HCT116 (cell line): ENCODE measurements around the gene ATXN1. TPM values are rescaled to one million over a fixed set of nuclear protein-coding genes. Genes with fewer than 3 reads are reported as not detected.

ENCODE experiments used
- ATAC-seq: fragments of 200-7000 bp; cut with Tn5 transposase; 2 replicates; pipeline ENCODE4 v1.9.1; 2020; ENCODE audit warnings: mild to moderate bottlenecking, moderate library complexity
- BruUV-seq: library from RNA; stranded (reverse); fragments of 400-500 nt; replicated peaks from 2 replicates; lab custom pipeline; 2021; lab: Mats Ljungman, UMichigan
- CTCF ChIA-PET: fragments of 300-600 bp; sonication (Branson Sonifier 250); formaldehyde crosslinking; loops from one replicate; lab custom pipeline; 2021; ENCODE audit warnings: antibody characterized with exemption; lab: Charles Lee
- POLR2A ChIA-PET: fragments of 300-600, 350-600 bp; sonication (Branson Sonifier 250); formaldehyde crosslinking; loops from one replicate; lab custom pipeline; 2021; ENCODE audit warnings: antibody characterized with exemption; lab: Charles Lee
- RAD21 ChIA-PET, 2 experiments: fragments of 300-600 bp; sonication (Branson Sonifier 250); formaldehyde crosslinking; loops; one replicate each; lab custom pipeline; 2023; ENCODE audit warnings: low total read pairs in 2 of 2; ENCODE audit not compliant: uncharacterized antibody in 2 of 2, unreplicated experiment in 2 of 2, low non-redundant PET in 1 of 2; lab: Charles Lee
- DNase-seq: peaks from one replicate; pipeline ENCODE4 v3.0.0-alpha.2; 2010; ENCODE audit warnings: low read depth, low spot score
- H2AFZ ChIP-seq: fragments of 200-600 bp; shearing (Covaris generic), sonication (generic); 2 replicates; pipeline ENCODE4 v1.6.1; 2017; ENCODE audit warnings: low read depth, mixed run types, mixed read lengths, antibody characterized with exemption, low read length; ENCODE audit not compliant: poor library complexity, severe bottlenecking
- H3K27ac ChIP-seq: 2 replicates; pipeline ENCODE4 v1.5.1; 2012; ENCODE audit warnings: low read depth, low read length
- H3K27me3 ChIP-seq: fragments of 200-600 bp; sonication (generic); 2 replicates; pipeline ENCODE4 v1.6.1; 2016; ENCODE audit warnings: mixed run types, low read length, mixed read lengths; ENCODE audit not compliant: insufficient read depth
- H3K36me3 ChIP-seq, 2 experiments: fragments of 200-500 bp in 1 of 2; fragments of 200-600 bp in 1 of 2; sonication (Bioruptor generic) in 1 of 2; sonication (generic) in 1 of 2; 2 replicates each; pipeline versions ENCODE4 v1.5.1 to v1.6.1; 2014 to 2016; ENCODE audit warnings: low read length in 2 of 2, inconsistent platforms in 1 of 2, mixed read lengths in 1 of 2, mixed run types in 1 of 2; ENCODE audit not compliant: insufficient read depth in 2 of 2, control insufficient read depth in 1 of 2
- H3K4me1 ChIP-seq, 2 experiments: fragments of 200-600 bp in 1 of 2; sonication (generic) in 1 of 2; 2 replicates each; pipeline versions ENCODE4 v1.5.1 to v1.6.1; 2012 to 2017; ENCODE audit warnings: low read length in 2 of 2, inconsistent platforms in 1 of 2, mild to moderate bottlenecking in 1 of 2, mixed read lengths in 1 of 2, mixed run types in 1 of 2, moderate library complexity in 1 of 2; ENCODE audit not compliant: insufficient read depth in 2 of 2, control insufficient read depth in 1 of 2
- H3K4me2 ChIP-seq: fragments of 200-600 bp; sonication (generic); 2 replicates; pipeline ENCODE4 v1.6.1; 2017; ENCODE audit warnings: mixed run types, low read length, mixed read lengths
- H3K4me3 ChIP-seq, 2 experiments: fragments of 200-600 bp in 1 of 2; sonication (generic) in 1 of 2; replicated peaks in 1 of 2; 2 replicates each; pipeline ENCODE4 v1.5.1; 2011 to 2016; ENCODE audit warnings: low read length in 2 of 2, control low read depth in 1 of 2, low read depth in 1 of 2, mild to moderate bottlenecking in 1 of 2, mixed read lengths in 1 of 2, mixed run types in 1 of 2
- H3K79me2 ChIP-seq: fragments of 200-600 bp; sonication (generic); 2 replicates; pipeline ENCODE4 v1.6.1; 2017; ENCODE audit warnings: mild to moderate bottlenecking, mixed run types, low read length, moderate library complexity, mixed read lengths; ENCODE audit not compliant: insufficient read depth
- H3K9ac ChIP-seq: fragments of 200-600 bp; sonication (generic); 2 replicates; pipeline ENCODE4 v1.6.1; 2016; ENCODE audit warnings: low read length, mixed read lengths
- H3K9me2 ChIP-seq: fragments of 200-600 bp; sonication (generic), shearing (Covaris generic); 2 replicates; pipeline ENCODE4 v1.6.1; 2017; ENCODE audit warnings: mixed run types, mild to moderate bottlenecking, moderate library complexity; ENCODE audit not compliant: insufficient read depth
- H3K9me3 ChIP-seq, 2 experiments: fragments of 200-500 bp in 1 of 2; fragments of 200-600 bp in 1 of 2; sonication (Bioruptor generic) in 1 of 2; sonication (generic) in 1 of 2; 2 replicates each; pipeline ENCODE4 v1.6.1; 2014 to 2017; ENCODE audit warnings: low read length in 2 of 2, mixed read lengths in 2 of 2, inconsistent platforms in 1 of 2, low read depth in 1 of 2, mild to moderate bottlenecking in 1 of 2, mixed run types in 1 of 2, moderate library complexity in 1 of 2; ENCODE audit not compliant: control insufficient read depth in 1 of 2, insufficient read depth in 1 of 2
- H4K20me1 ChIP-seq: fragments of 200-600 bp; sonication (generic), shearing (Covaris generic); 2 replicates; pipeline ENCODE4 v1.6.1; 2017; ENCODE audit warnings: mixed run types, mild to moderate bottlenecking, moderate library complexity; ENCODE audit not compliant: insufficient read depth
- CBX3 ChIP-seq: IDR thresholded peaks from 2 replicates; pipeline ENCODE4 v1.6.1; 2012; ENCODE audit warnings: low read depth
- CEBPB ChIP-seq: IDR thresholded peaks from 2 replicates; pipeline ENCODE4 v1.6.1; 2012; ENCODE audit warnings: low read depth
- EZH2phosphoT487 ChIP-seq: fragments of 200-600 bp; IDR thresholded peaks from 2 replicates; pipeline ENCODE4 v1.6.1; 2018; ENCODE audit warnings: antibody characterized with exemption, borderline replicate concordance
- RAD21 ChIP-seq: IDR thresholded peaks from 2 replicates; pipeline ENCODE4 v1.6.1; 2012; ENCODE audit warnings: low read depth, mild to moderate bottlenecking
- SIN3A ChIP-seq: IDR thresholded peaks from 2 replicates; pipeline ENCODE4 v1.6.1; 2012; ENCODE audit warnings: low read depth
- TCF7L2 ChIP-seq: IDR thresholded peaks from 2 replicates; pipeline ENCODE4 v1.7.0; 2011; ENCODE audit warnings: borderline replicate concordance, inconsistent platforms; ENCODE audit not compliant: insufficient read depth, insufficient read length; ENCODE audit errors: extremely low read depth
- ZNF274 ChIP-seq: fragments of 200-500 bp; sonication (Bioruptor generic); IDR thresholded peaks from 2 replicates; pipeline ENCODE4 v1.6.1; 2014; ENCODE audit warnings: mild to moderate bottlenecking, low read depth, low read length, inconsistent platforms
- intact Hi-C: fragments of 100-400 bp; cut with micrococcal nuclease; formaldehyde crosslinking; loops from 2 replicates; pipeline ENCODE4 v1.10.0; 2022
- total RNA-seq: library from RNA; stranded (reverse); gene quantifications from one replicate; pipeline ENCODE4 v1.2.1, GENCODE V29; 2021; ENCODE audit not compliant: unreplicated experiment
- TF ChIP-seq, protein P1 (sequence below): IDR thresholded peaks from 2 replicates; pipeline ENCODE4 v1.6.1; 2012
- TF ChIP-seq, protein P2 (sequence below), 3 experiments: fragments of 200-600 bp in 1 of 3; sonication (generic) in 1 of 3; IDR thresholded peaks in 2 of 3; conservative IDR thresholded peaks in 1 of 3; 2 replicates each; pipeline ENCODE4 v1.5.1; 2012 to 2017; ENCODE audit warnings: low read depth in 2 of 3, low read length in 2 of 3, antibody characterized with exemption in 1 of 3, borderline replicate concordance in 1 of 3, control low read depth in 1 of 3, mild to moderate bottlenecking in 1 of 3, mixed read lengths in 1 of 3, mixed run types in 1 of 3, moderate library complexity in 1 of 3; ENCODE audit not compliant: insufficient read depth in 1 of 3
- TF ChIP-seq, protein P3 (sequence below): IDR thresholded peaks from 2 replicates; pipeline ENCODE4 v1.6.1; 2011; ENCODE audit warnings: mild to moderate bottlenecking, low read length, moderate library complexity; ENCODE audit not compliant: insufficient replicate concordance; ENCODE audit errors: extremely low read depth

ATXN1 gene
- total RNA-seq, 1 experiment from 2014 or later: 21.0 TPM

DNA sequence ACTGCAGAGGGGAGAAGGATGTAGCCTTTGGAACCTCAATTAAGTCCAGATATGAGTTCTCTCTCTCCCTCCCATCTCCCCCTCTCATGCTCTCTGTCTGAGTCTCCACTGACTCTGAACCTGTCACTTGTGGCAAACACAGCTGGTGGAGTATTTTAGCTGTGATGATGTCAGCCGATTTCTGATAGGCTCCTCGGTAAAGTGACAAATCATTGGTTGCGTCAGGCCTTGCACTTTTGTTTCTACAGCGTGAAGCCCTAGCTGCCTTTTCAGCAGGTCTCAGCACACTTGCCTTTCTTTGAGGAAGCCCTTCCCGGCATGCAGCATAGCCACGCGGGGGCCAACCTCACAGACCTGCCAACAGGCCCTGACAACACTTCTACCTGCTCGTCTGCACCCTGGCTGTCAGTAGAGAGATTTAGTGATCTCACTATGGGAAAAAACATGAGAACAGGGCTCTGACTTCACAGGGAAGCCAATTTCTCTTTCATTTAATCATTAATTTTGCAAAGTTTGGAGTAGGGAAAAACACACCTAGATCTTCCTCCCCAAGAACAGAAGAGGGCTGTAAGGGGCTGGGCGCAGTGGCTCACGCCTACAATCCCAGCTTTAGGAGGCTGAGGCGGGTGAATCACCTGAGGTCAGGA, 438.5 kb downstream of the ATXN1 start:
- no peak overlapping the region for H3K9ac ChIP-seq
- H2AFZ ChIP-seq: no peak overlapping the region
- ChIA-PET POLR2A (no interaction called here), RAD21 (no interaction called here), CTCF (interaction anchor here (1.2 kb wide), 1 partner anchor 9 kb away, joined by 4 read pairs; no protein-coding TSS in a partner anchor)
- H4K20me1 ChIP-seq: no peaks in the 10 kb centered on the region
- no peaks in the 10 kb centered on the region for H3K9me3 ChIP-seq
- H3K27ac ChIP-seq: no peak overlapping the region
- no peak for TF ChIP-seq CEBPB
- no peak for TF ChIP-seq TCF7L2
- TF ChIP-seq, protein P1, sequence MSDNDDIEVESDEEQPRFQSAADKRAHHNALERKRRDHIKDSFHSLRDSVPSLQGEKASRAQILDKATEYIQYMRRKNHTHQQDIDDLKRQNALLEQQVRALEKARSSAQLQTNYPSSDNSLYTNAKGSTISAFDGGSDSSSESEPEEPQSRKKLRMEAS: no peak
- TF ChIP-seq ZNF274: no peak
- TF ChIP-seq, protein P2, sequence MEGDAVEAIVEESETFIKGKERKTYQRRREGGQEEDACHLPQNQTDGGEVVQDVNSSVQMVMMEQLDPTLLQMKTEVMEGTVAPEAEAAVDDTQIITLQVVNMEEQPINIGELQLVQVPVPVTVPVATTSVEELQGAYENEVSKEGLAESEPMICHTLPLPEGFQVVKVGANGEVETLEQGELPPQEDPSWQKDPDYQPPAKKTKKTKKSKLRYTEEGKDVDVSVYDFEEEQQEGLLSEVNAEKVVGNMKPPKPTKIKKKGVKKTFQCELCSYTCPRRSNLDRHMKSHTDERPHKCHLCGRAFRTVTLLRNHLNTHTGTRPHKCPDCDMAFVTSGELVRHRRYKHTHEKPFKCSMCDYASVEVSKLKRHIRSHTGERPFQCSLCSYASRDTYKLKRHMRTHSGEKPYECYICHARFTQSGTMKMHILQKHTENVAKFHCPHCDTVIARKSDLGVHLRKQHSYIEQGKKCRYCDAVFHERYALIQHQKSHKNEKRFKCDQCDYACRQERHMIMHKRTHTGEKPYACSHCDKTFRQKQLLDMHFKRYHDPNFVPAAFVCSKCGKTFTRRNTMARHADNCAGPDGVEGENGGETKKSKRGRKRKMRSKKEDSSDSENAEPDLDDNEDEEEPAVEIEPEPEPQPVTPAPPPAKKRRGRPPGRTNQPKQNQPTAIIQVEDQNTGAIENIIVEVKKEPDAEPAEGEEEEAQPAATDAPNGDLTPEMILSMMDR (IDR thresholded peaks at IDR 0.05 in 2 of 3, conservative IDR thresholded peaks at IDR 0.05 in 1 of 3; ENCODE audit: borderline replicate concordance in 1 of 3, insufficient read depth in 1 of 3, low read depth in 2 of 3, low read length in 2 of 3): no peak
- TF ChIP-seq RAD21: no peak
- no peak for TF ChIP-seq EZH2phosphoT487
- TF ChIP-seq, protein P3, sequence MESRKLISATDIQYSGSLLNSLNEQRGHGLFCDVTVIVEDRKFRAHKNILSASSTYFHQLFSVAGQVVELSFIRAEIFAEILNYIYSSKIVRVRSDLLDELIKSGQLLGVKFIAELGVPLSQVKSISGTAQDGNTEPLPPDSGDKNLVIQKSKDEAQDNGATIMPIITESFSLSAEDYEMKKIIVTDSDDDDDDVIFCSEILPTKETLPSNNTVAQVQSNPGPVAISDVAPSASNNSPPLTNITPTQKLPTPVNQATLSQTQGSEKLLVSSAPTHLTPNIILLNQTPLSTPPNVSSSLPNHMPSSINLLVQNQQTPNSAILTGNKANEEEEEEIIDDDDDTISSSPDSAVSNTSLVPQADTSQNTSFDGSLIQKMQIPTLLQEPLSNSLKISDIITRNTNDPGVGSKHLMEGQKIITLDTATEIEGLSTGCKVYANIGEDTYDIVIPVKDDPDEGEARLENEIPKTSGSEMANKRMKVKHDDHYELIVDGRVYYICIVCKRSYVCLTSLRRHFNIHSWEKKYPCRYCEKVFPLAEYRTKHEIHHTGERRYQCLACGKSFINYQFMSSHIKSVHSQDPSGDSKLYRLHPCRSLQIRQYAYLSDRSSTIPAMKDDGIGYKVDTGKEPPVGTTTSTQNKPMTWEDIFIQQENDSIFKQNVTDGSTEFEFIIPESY: no peak
- no peak for TF ChIP-seq SIN3A
- no peak for TF ChIP-seq CBX3
- H3K9me2 ChIP-seq: no peaks in the 10 kb centered on the region
- no peaks in the 10 kb centered on the region for H3K79me2 ChIP-seq
- peaks cover 48 to 64% of the 10 kb centered on the region in 2 experiments for H3K4me1 ChIP-seq
- peak overlapping the region; percentile 33 for H3K4me2 ChIP-seq
- no TSS peak for BruUV-seq
- no peak overlapping the region for H3K4me3 ChIP-seq
- no peaks in the 10 kb centered on the region for H3K36me3 ChIP-seq
- no peaks in the 10 kb centered on the region for H3K27me3 ChIP-seq
- DNase-seq (no peak), ATAC-seq (no peak)
- intact Hi-C loops: no loop called here
